ENCODE measurements around the gene FPR1.

FPR1 gene

GRCh38 chr19:51751655-51752054 lies at the start of gene FPR1:
TSS of gene FPR1 (minus strand) at chr19:51751878. CDS start at chr19:51746994, 4,884 bp downstream.
- Histone ChIP-seq H3K79me2 (ENCODE audit: control insufficient read depth, low read length) (no peaks in the 10 kb centered on the region), H3K4me2 (ENCODE audit: low read length) (no peak within 1 kb of the TSS; the same call in 1 of the 2 replicates), H3K9me2 (replicated peaks; ENCODE audit: control insufficient read depth, low read length) (no peaks in the 10 kb centered on the region), H3K4me3 (ENCODE audit: low read length) (no peak within 1 kb of the TSS), H3K9me3 (ENCODE audit: control insufficient read depth, insufficient read depth, low read length) (peaks cover under 1% of the 10 kb centered on the region; the same call in 1 of the 2 replicates), H3K4me1 (ENCODE audit: control insufficient read depth, low read length) (peaks cover 7% of the 10 kb centered on the region), H3F3A (ENCODE audit: control insufficient read depth, insufficient read depth) (no peaks in the 10 kb centered on the region), H4K20me1 (ENCODE audit: control insufficient read depth, insufficient read depth, low read depth, low read length) (no peaks in the 10 kb centered on the region), H3K27ac (ENCODE audit: low read depth, low read length) (no peak within 1 kb of the TSS), H3K27me3 (ENCODE audit: control insufficient read depth, low read length) (no peaks in the 10 kb centered on the region), H3K36me3 (ENCODE audit: control insufficient read depth, low read length) (no peaks in the 10 kb centered on the region)
- TF ChIP-seq EZH2phosphoT487 (IDR thresholded peaks at IDR 0.05; ENCODE audit: borderline replicate concordance, low read length), result no peak
- TF ChIP-seq, protein P1, sequence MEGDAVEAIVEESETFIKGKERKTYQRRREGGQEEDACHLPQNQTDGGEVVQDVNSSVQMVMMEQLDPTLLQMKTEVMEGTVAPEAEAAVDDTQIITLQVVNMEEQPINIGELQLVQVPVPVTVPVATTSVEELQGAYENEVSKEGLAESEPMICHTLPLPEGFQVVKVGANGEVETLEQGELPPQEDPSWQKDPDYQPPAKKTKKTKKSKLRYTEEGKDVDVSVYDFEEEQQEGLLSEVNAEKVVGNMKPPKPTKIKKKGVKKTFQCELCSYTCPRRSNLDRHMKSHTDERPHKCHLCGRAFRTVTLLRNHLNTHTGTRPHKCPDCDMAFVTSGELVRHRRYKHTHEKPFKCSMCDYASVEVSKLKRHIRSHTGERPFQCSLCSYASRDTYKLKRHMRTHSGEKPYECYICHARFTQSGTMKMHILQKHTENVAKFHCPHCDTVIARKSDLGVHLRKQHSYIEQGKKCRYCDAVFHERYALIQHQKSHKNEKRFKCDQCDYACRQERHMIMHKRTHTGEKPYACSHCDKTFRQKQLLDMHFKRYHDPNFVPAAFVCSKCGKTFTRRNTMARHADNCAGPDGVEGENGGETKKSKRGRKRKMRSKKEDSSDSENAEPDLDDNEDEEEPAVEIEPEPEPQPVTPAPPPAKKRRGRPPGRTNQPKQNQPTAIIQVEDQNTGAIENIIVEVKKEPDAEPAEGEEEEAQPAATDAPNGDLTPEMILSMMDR (IDR thresholded peaks at IDR 0.05; ENCODE audit: low read depth, low read length, poor library complexity, severe bottlenecking), result no peak

GRCh38 chr19:51800473-51801244 lies 49.0 kb upstream of the FPR1 start:
- H3F3A ChIP-seq (ENCODE audit: control insufficient read depth, insufficient read depth), result no peaks in the 10 kb centered on the region
- H3K9me3 ChIP-seq (ENCODE audit: control insufficient read depth, insufficient read depth, low read length), result no peaks in the 10 kb centered on the region; the same call in 1 of the 2 replicates
- H4K20me1 ChIP-seq (ENCODE audit: control insufficient read depth, insufficient read depth, low read depth, low read length), result no peaks in the 10 kb centered on the region
- no peaks in the 10 kb centered on the region for H3K27me3 ChIP-seq (ENCODE audit: control insufficient read depth, low read length)
- no peak overlapping the region for H3K27ac ChIP-seq (ENCODE audit: low read depth, low read length)
- H3K79me2 ChIP-seq (ENCODE audit: control insufficient read depth, low read length), result no peaks in the 10 kb centered on the region
- no peak overlapping the region for H3K4me3 ChIP-seq (ENCODE audit: low read length)
- no peaks in the 10 kb centered on the region for H3K4me1 ChIP-seq (ENCODE audit: control insufficient read depth, low read length)
- no peak for TF ChIP-seq EZH2phosphoT487 (IDR thresholded peaks at IDR 0.05; ENCODE audit: borderline replicate concordance, low read length)
- TF ChIP-seq, protein P1 (IDR thresholded peaks at IDR 0.05; ENCODE audit: low read depth, low read length, poor library complexity, severe bottlenecking), result no peak
- no peaks in the 10 kb centered on the region for H3K36me3 ChIP-seq (ENCODE audit: control insufficient read depth, low read length)
- H3K9me2 ChIP-seq (replicated peaks; ENCODE audit: control insufficient read depth, low read length), result no peaks in the 10 kb centered on the region
- H3K4me2 ChIP-seq (ENCODE audit: low read length), result no peak overlapping the region

GRCh38 chr19:51799774-51800472 lies 48.2 kb upstream of the FPR1 start:
- H3K4me1 ChIP-seq (ENCODE audit: control insufficient read depth, low read length), result no peaks in the 10 kb centered on the region
- H3K4me2 ChIP-seq (ENCODE audit: low read length), result no peak overlapping the region

More at GRCh38 chr19:51799774-51800472, 48.2 kb upstream of the FPR1 start:
- no peaks in the 10 kb centered on the region for H3K27me3 ChIP-seq (ENCODE audit: control insufficient read depth, low read length)
- H3K4me3 ChIP-seq (ENCODE audit: low read length), result no peak overlapping the region
- no peaks in the 10 kb centered on the region for H3K9me2 ChIP-seq (replicated peaks; ENCODE audit: control insufficient read depth, low read length)
- no peak for TF ChIP-seq EZH2phosphoT487 (IDR thresholded peaks at IDR 0.05; ENCODE audit: borderline replicate concordance, low read length)
- TF ChIP-seq, protein P1 (IDR thresholded peaks at IDR 0.05; ENCODE audit: low read depth, low read length, poor library complexity, severe bottlenecking), result no peak
- no peaks in the 10 kb centered on the region for H3K79me2 ChIP-seq (ENCODE audit: control insufficient read depth, low read length)
- H3K27ac ChIP-seq (ENCODE audit: low read depth, low read length), result no peak overlapping the region
- H3K36me3 ChIP-seq (ENCODE audit: control insufficient read depth, low read length), result no peaks in the 10 kb centered on the region
- H3F3A ChIP-seq (ENCODE audit: control insufficient read depth, insufficient read depth), result no peaks in the 10 kb centered on the region
- no peaks in the 10 kb centered on the region for H4K20me1 ChIP-seq (ENCODE audit: control insufficient read depth, insufficient read depth, low read depth, low read length)
- no peaks in the 10 kb centered on the region; the same call in 1 of the 2 replicates for H3K9me3 ChIP-seq (ENCODE audit: control insufficient read depth, insufficient read depth, low read length)

All from DOHH2 (cell line).